K562 (cell line): ENCODE results near the gene GPR35. TPM values are rescaled to one million over a fixed set of nuclear protein-coding genes. Genes with fewer than 3 reads are reported as not detected.

Source experiments
- ATAC-seq: fragments of 200-7000 bp; cut with Tn5 transposase; 3 replicates; pipeline ENCODE4 v1.9.1; 2020; ENCODE audit warnings: moderate library complexity
- BruUV-seq: library from RNA; stranded (reverse); fragments of 400-500 nt; replicated peaks from 2 replicates; lab custom pipeline; 2021; lab: Mats Ljungman, UMichigan
- CTCF ChIA-PET: fragments of 300-600 bp; formaldehyde crosslinking; extraction: SDS; loops from one replicate; lab custom pipeline; 2021; ENCODE audit warnings: low intra/inter-chr PET ratio; lab: Yijun Ruan, JAX
- POLR2A ChIA-PET: fragments of 300-600, 350-650 bp; sonication (Branson Sonifier 250); formaldehyde crosslinking; extraction: SDS; loops from one replicate; lab custom pipeline; 2021; ENCODE audit warnings: antibody characterized with exemption, inconsistent platforms; lab: Yijun Ruan, JAX
- DNase-seq, 4 experiments: peaks; one replicate each; pipeline versions ENCODE4 v3.0.0 to v3.0.0-alpha.2; 2011 to 2018; ENCODE audit warnings: low spot score in 3 of 4, mixed read lengths in 3 of 4; ENCODE audit errors: extremely low read depth in 1 of 4
- FAIRE-seq: peaks from 2 replicates; lab custom pipeline; 2011; peaks lifted over from hg19 to GRCh38; lab: Jason Lieb, UNC
- H2AFZ ChIP-seq: 2 replicates; pipeline ENCODE4 v1.6.0; 2011; ENCODE audit warnings: low read depth, low read length, control low read depth, inconsistent platforms
- H3K27ac ChIP-seq: fragments of 200-600 bp; 3 replicates; pipeline ENCODE4 v1.8.0; 2011; ENCODE audit warnings: low read depth, mild to moderate bottlenecking, control low read depth, inconsistent platforms, low read length, moderate library complexity, mixed read lengths; ENCODE audit errors: extremely low read depth
- H3K27me3 ChIP-seq, 2 experiments: fragments of 300-600 bp in 1 of 2; 2 replicates in 1 of 2; 3 replicates in 1 of 2; pipeline versions ENCODE4 v1.6.0 to v1.8.0; 2011; ENCODE audit warnings: inconsistent platforms in 2 of 2, low read length in 2 of 2, mild to moderate bottlenecking in 1 of 2, mixed read lengths in 1 of 2, moderate library complexity in 1 of 2; ENCODE audit not compliant: control insufficient read depth in 2 of 2, insufficient read depth in 2 of 2
- H3K36me3 ChIP-seq: fragments of 300-600 bp; 3 replicates; pipeline ENCODE4 v1.8.0; 2011; ENCODE audit warnings: mild to moderate bottlenecking, low read length, inconsistent platforms; ENCODE audit not compliant: control insufficient read depth, insufficient read depth
- H3K4me1 ChIP-seq, 2 experiments: fragments of 200-600 bp in 1 of 2; replicated peaks in 1 of 2; 2 replicates in 1 of 2; 3 replicates in 1 of 2; pipeline versions ENCODE4 v1.5.1 to v1.8.0; 2011; ENCODE audit warnings: inconsistent platforms in 2 of 2, low read length in 2 of 2, mild to moderate bottlenecking in 1 of 2, mixed read lengths in 1 of 2, moderate library complexity in 1 of 2; ENCODE audit not compliant: control insufficient read depth in 2 of 2, insufficient read depth in 2 of 2
- H3K4me2 ChIP-seq: 2 replicates; pipeline ENCODE4 v1.6.1; 2011; ENCODE audit warnings: low read length, control low read depth, inconsistent platforms, mixed read lengths; ENCODE audit not compliant: insufficient read depth
- H3K4me3 ChIP-seq: fragments of 200-600 bp; sonication (generic), shearing (Covaris generic); 2 replicates; pipeline ENCODE4 v1.5.1; 2016; ENCODE audit warnings: control low read depth, inconsistent platforms
- H3K79me2 ChIP-seq: fragments of 200-600 bp; 3 replicates; pipeline ENCODE4 v1.8.0; 2011; ENCODE audit warnings: low read length, inconsistent platforms; ENCODE audit not compliant: control insufficient read depth, insufficient read depth
- H3K9ac ChIP-seq, 2 experiments: 2 replicates each; pipeline versions ENCODE4 v1.6.0 to v1.6.1; 2011; ENCODE audit warnings: low read depth in 2 of 2, low read length in 2 of 2, control low read depth in 1 of 2, inconsistent platforms in 1 of 2, mild to moderate bottlenecking in 1 of 2, mixed read lengths in 1 of 2; ENCODE audit not compliant: insufficient read depth in 1 of 2
- H3K9me1 ChIP-seq: one replicate; pipeline ENCODE4 v1.6.0; 2011; ENCODE audit warnings: inconsistent platforms, mild to moderate bottlenecking, low read length, moderate library complexity; ENCODE audit not compliant: control insufficient read depth, insufficient read depth
- H3K9me3 ChIP-seq: replicated peaks from 2 replicates; pipeline ENCODE4 v1.5.1; 2011; ENCODE audit warnings: low read depth, low read length, inconsistent platforms; ENCODE audit not compliant: control insufficient read depth, insufficient read depth
- H4K20me1 ChIP-seq: replicated peaks from 2 replicates; pipeline ENCODE4 v1.6.1; 2011; ENCODE audit warnings: low read length, inconsistent platforms, mixed read lengths; ENCODE audit not compliant: control insufficient read depth, insufficient read depth
- BCL6 ChIP-seq: fragments of 250-450 bp; sonication (Bioruptor Pico); IDR thresholded peaks from 2 replicates; pipeline ENCODE4 v1.4.0; 2020
- CSDE1 ChIP-seq, 2 experiments: fragments of 450-650 bp; IDR thresholded peaks; 2 replicates each; pipeline ENCODE4 v1.6.1; 2016; ENCODE audit warnings: mild to moderate bottlenecking in 1 of 2
- FOXJ3 ChIP-seq: sonication (generic); formaldehyde crosslinking; IDR thresholded peaks from 2 replicates; pipeline ENCODE4 v1.4.0; 2020; ENCODE audit warnings: mild to moderate bottlenecking, missing genetic modification reagents
- PTBP1 ChIP-seq: fragments of 200-400 bp; formaldehyde crosslinking; IDR thresholded peaks from 2 replicates; pipeline ENCODE4 v1.6.1; 2017; ENCODE audit warnings: low read depth, low read length
- SMAD1 ChIP-seq: fragments of 150-350 bp; IDR thresholded peaks from 2 replicates; pipeline ENCODE4 v1.6.1; 2014; ENCODE audit warnings: low read length, low read depth; ENCODE audit not compliant: partially characterized antibody
- ZEB2 ChIP-seq: fragments of 450-650 bp; IDR thresholded peaks from 2 replicates; pipeline ENCODE4 v1.6.1; 2016
- ZNF124 ChIP-seq: sonication (generic); formaldehyde crosslinking; IDR thresholded peaks from 2 replicates; pipeline ENCODE4 v1.8.1; 2022; ENCODE audit warnings: missing genetic modification reagents
- ZNF263 ChIP-seq: sonication (generic); formaldehyde crosslinking; IDR thresholded peaks from 2 replicates; pipeline ENCODE4 v1.8.0; 2022; ENCODE audit warnings: mild to moderate bottlenecking, missing genetic modification reagents, borderline replicate concordance
- WGBS: fragments of 100-300 bp; shearing (Covaris generic); methylation state at CpG from one replicate; pipeline ENCODE4 v1.1.6; 2016; ENCODE audit warnings: low coverage, mixed read lengths; ENCODE audit not compliant: insufficient coverage; ENCODE audit errors: missing lambda C conversion rate; 5-methylcytosine and 5-hydroxymethylcytosine counted together
- in situ Hi-C: fragments of 300-500 bp; cut with MboI; formaldehyde crosslinking; loops from 4 replicates; pipeline ENCODE4 v1.15.0; 2018; ENCODE audit warnings: inconsistent platforms, mixed read lengths
- intact Hi-C: fragments of 100-400 bp; cut with micrococcal nuclease; formaldehyde crosslinking; loops from 2 replicates; pipeline ENCODE4 v1.14.2; 2022
- polyA plus RNA-seq, 8 experiments: library from polyadenylated mRNA; depleted of rRNA in 4 of 8; stranded (reverse) in 5 of 8; unstranded in 3 of 8; fragments of >200 nt; fragmentation: Nextera tagmentation in 2 of 8; fragmentation: Illumina TruSeq in 1 of 8; extraction: Ambion mirVana in 2 of 8; extraction: Trizol in 1 of 8; gene quantifications; 2 replicates each; pipeline versions ENCODE4 v1.2.1 to v1.2.3, GENCODE V29; 2011 to 2014; ENCODE audit warnings: inconsistent platforms in 1 of 8, missing spikeins in 1 of 8
- total RNA-seq, 7 experiments: library from RNA; depleted of rRNA in 6 of 7; stranded (reverse); fragments of >200 nt in 6 of 7; fragmentation: Illumina TruSeq in 2 of 7; extraction: Trizol in 2 of 7; gene quantifications; 2 replicates each; pipeline versions ENCODE4 v1.2.1 to v1.2.3, GENCODE V29; 2011 to 2021; ENCODE audit warnings: low replicate concordance in 1 of 7
- TF ChIP-seq, protein P1 (sequence below): fragments of 250-450 bp; sonication (Bioruptor Pico); IDR thresholded peaks from 2 replicates; pipeline ENCODE4 v1.8.0; 2021; ENCODE audit warnings: borderline replicate concordance, mild to moderate bottlenecking, moderate library complexity; ENCODE audit not compliant: poor library complexity, severe bottlenecking
- TF ChIP-seq, protein P2 (sequence below): fragments of 250-450 bp; sonication (Bioruptor Pico); IDR thresholded peaks from 2 replicates; pipeline ENCODE4 v1.5.0; 2021
- TF ChIP-seq, protein P3 (sequence below), 2 experiments: fragments of 450-650 bp; conservative IDR thresholded peaks; 2 replicates each; pipeline ENCODE4 v1.6.1; 2017; ENCODE audit warnings: mild to moderate bottlenecking in 2 of 2, moderate library complexity in 2 of 2
- TF ChIP-seq, protein P4 (sequence below): IDR thresholded peaks from 3 replicates; pipeline ENCODE4 v1.6.1; 2011; ENCODE audit warnings: borderline replicate concordance, mild to moderate bottlenecking, moderate library complexity; ENCODE audit not compliant: insufficient read length; ENCODE audit errors: extremely low read depth
- TF ChIP-seq, protein P5 (sequence below): conservative IDR thresholded peaks from 2 replicates; pipeline ENCODE4 v1.6.1; 2011; ENCODE audit warnings: low read depth, mild to moderate bottlenecking, low read length; ENCODE audit not compliant: control insufficient read depth
- TF ChIP-seq, protein P6 (sequence below): fragments of 250-450 bp; sonication (Bioruptor Pico); IDR thresholded peaks from 2 replicates; pipeline ENCODE4 v1.8.0; 2022; ENCODE audit warnings: moderate library complexity, mild to moderate bottlenecking, inconsistent platforms

The GPR35 gene
- total and polyA plus RNA-seq, 9 of the 15 experiments (the other 6 are each of a cell fraction or from before 2014, with no cell fraction given): 0.04 to 0.50 (median 0.29) TPM; not detected in 3

DNA sequence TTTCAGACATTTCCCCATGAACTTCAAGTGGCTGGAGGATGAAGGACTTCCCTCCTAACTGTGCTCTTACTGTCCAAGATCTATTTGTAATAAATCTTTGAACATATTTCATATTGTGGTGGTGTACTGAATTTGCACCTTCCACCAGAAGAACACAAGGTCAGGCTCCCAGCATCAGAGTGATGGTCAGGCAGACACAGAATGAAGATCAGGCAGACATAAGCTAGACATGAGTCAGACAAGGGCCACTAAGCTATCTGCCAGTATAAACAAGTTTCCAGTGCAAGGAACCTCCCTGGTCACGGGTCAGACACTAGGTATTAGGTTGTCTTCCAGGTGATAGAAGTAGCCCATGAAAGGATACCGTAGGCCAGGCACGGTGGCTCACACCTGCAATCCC, 37.4 kb downstream of the GPR35 start:
- no peak overlapping the region for H3K9ac ChIP-seq
- no peaks in the 10 kb centered on the region for H3K4me1 ChIP-seq
- H3K9me1 ChIP-seq: no peaks in the 10 kb centered on the region
- H3K27ac ChIP-seq: no peak overlapping the region
- H3K4me2 ChIP-seq: no peak overlapping the region
- no peaks in the 10 kb centered on the region; the same call in 1 of the 2 replicates for H3K9me3 ChIP-seq
- no peaks in the 10 kb centered on the region for H3K36me3 ChIP-seq
- FAIRE-seq: no peak
- no peaks in the 10 kb centered on the region for H3K79me2 ChIP-seq
- intact Hi-C loops (no loop called here), in situ Hi-C loops (no loop called here)
- ATAC-seq: no peak
- CTCF ChIA-PET: no interaction called here
- H4K20me1 ChIP-seq: no peaks in the 10 kb centered on the region
- no peak for DNase-seq
- no peaks in the 10 kb centered on the region for H3K27me3 ChIP-seq
- no peak overlapping the region for H3K4me3 ChIP-seq
- H2AFZ ChIP-seq: no peak overlapping the region
- WGBS: 0% methylated on average over 3 of the region's 3 CpGs
- POLR2A ChIA-PET: no interaction called here
- BruUV-seq: no TSS peak
- TF ChIP-seq CSDE1 (IDR thresholded peaks at IDR 0.05) (no peak), FOXJ3 (CRISPR knock-in tag) (no peak), ZNF263 (CRISPR knock-in tag) (no peak), ZNF124 (no peak), ZEB2 (no peak), PTBP1 (no peak), BCL6 (CRISPR knock-in tag) (no peak), SMAD1 (no peak)
- TF ChIP-seq, protein P1, sequence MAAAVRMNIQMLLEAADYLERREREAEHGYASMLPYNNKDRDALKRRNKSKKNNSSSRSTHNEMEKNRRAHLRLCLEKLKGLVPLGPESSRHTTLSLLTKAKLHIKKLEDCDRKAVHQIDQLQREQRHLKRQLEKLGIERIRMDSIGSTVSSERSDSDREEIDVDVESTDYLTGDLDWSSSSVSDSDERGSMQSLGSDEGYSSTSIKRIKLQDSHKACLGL (CRISPR knock-in tag): no peak
- TF ChIP-seq, protein P2, sequence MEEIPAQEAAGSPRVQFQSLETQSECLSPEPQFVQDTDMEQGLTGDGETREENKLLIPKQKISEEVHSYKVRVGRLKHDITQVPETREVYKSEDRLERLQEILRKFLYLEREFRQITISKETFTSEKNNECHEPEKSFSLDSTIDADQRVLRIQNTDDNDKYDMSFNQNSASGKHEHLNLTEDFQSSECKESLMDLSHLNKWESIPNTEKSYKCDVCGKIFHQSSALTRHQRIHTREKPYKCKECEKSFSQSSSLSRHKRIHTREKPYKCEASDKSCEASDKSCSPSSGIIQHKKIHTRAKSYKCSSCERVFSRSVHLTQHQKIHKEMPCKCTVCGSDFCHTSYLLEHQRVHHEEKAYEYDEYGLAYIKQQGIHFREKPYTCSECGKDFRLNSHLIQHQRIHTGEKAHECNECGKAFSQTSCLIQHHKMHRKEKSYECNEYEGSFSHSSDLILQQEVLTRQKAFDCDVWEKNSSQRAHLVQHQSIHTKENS (CRISPR knock-in tag): no peak
- TF ChIP-seq, protein P3, sequence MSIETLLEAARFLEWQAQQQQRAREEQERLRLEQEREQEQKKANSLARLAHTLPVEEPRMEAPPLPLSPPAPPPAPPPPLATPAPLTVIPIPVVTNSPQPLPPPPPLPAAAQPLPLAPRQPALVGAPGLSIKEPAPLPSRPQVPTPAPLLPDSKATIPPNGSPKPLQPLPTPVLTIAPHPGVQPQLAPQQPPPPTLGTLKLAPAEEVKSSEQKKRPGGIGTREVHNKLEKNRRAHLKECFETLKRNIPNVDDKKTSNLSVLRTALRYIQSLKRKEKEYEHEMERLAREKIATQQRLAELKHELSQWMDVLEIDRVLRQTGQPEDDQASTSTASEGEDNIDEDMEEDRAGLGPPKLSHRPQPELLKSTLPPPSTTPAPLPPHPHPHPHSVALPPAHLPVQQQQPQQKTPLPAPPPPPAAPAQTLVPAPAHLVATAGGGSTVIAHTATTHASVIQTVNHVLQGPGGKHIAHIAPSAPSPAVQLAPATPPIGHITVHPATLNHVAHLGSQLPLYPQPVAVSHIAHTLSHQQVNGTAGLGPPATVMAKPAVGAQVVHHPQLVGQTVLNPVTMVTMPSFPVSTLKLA (conservative IDR thresholded peaks at IDR 0.05): no peak
- TF ChIP-seq, protein P4, sequence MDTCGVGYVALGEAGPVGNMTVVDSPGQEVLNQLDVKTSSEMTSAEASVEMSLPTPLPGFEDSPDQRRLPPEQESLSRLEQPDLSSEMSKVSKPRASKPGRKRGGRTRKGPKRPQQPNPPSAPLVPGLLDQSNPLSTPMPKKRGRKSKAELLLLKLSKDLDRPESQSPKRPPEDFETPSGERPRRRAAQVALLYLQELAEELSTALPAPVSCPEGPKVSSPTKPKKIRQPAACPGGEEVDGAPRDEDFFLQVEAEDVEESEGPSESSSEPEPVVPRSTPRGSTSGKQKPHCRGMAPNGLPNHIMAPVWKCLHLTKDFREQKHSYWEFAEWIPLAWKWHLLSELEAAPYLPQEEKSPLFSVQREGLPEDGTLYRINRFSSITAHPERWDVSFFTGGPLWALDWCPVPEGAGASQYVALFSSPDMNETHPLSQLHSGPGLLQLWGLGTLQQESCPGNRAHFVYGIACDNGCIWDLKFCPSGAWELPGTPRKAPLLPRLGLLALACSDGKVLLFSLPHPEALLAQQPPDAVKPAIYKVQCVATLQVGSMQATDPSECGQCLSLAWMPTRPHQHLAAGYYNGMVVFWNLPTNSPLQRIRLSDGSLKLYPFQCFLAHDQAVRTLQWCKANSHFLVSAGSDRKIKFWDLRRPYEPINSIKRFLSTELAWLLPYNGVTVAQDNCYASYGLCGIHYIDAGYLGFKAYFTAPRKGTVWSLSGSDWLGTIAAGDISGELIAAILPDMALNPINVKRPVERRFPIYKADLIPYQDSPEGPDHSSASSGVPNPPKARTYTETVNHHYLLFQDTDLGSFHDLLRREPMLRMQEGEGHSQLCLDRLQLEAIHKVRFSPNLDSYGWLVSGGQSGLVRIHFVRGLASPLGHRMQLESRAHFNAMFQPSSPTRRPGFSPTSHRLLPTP: no peak
- TF ChIP-seq, protein P5, sequence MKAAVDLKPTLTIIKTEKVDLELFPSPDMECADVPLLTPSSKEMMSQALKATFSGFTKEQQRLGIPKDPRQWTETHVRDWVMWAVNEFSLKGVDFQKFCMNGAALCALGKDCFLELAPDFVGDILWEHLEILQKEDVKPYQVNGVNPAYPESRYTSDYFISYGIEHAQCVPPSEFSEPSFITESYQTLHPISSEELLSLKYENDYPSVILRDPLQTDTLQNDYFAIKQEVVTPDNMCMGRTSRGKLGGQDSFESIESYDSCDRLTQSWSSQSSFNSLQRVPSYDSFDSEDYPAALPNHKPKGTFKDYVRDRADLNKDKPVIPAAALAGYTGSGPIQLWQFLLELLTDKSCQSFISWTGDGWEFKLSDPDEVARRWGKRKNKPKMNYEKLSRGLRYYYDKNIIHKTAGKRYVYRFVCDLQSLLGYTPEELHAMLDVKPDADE: no peak
- TF ChIP-seq, protein P6, sequence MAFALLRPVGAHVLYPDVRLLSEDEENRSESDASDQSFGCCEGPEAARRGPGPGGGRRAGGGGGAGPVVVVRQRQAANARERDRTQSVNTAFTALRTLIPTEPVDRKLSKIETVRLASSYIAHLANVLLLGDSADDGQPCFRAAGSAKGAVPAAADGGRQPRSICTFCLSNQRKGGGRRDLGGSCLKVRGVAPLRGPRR: no peak
